Measurements from ENCODE around the gene AKAP13.

AKAP13 gene

DNA sequence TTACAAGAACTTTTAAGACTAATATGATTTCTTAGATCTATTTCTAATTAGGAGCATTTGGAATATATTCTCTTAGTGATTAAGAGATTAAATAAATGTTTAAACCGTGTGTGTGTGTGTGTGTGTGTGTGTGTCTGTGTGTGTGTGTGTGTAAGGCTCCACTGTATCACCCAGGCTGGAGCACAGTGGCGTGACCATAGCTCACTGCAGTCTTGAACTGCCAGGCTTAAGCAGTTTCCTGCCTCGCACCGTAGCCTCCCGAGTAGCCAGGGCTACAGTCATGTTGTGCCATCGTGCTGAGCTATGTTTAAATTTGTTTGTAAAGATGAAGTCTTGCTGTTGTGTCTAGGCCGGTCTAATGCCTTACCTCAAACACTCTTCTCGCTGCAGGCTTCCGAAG lies 305.0 kb downstream of the AKAP13 start:
- Mint-ChIP-seq H3K4me3 (no peak overlapping the region), H3K27me3 (no peaks in the 10 kb centered on the region), H3K36me3 (peaks cover 28% of the 10 kb centered on the region), H3K9me3 (no peaks in the 10 kb centered on the region), H3K4me1 (peaks cover 57% of the 10 kb centered on the region), H3K27ac (peak overlapping the region; percentile 88)
- peak; percentile 39 for ATAC-seq

DNA sequence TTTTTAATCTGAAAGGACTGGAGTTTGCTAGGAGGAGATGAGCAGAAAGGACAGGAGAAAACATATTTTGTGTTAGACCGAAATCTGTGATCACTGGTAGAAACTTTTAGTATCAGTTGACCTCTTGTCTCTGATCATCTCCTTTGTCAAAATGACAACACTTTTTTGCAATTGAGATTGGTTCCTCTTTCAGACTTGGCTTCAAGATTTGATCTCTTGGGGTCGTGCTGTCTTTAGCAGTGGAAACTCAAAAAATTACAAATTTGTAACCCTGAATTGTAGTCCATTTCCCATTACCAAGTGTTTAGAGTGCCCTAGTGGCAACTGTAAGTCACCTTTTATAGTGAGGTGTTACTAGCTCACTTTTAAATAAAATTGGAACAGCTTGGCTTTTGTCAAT lies 306.9 kb downstream of the AKAP13 start:
- Mint-ChIP-seq H3K9me3 (no peaks in the 10 kb centered on the region), H3K36me3 (peaks cover 35% of the 10 kb centered on the region), H3K4me3 (no peak overlapping the region), H3K27ac (peak overlapping the region; percentile 88), H3K27me3 (no peaks in the 10 kb centered on the region), H3K4me1 (peaks cover 71% of the 10 kb centered on the region)
- no peak for ATAC-seq

DNA sequence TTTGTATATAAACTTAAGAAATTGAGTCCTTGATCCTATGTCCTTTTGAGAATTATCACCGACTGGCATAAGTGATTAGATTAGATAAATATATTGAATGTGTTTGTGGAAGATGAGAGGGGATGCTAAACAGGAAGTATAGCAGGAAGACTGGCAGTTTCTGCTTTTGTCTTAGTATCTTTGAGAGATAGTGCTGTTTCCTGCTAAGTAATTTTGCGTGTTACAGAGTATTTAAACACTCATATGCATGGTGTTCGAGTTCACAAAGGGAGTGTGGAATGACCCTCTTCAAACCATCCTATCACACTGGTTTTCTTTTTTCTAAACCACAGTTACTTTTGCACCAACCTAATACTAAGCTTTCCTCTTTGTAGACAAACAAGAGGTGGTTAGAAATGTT lies 308.3 kb downstream of the AKAP13 start:
- Mint-ChIP-seq H3K9me3 (no peaks in the 10 kb centered on the region), H3K4me1 (peaks cover 77% of the 10 kb centered on the region), H3K4me3 (peak overlapping the region; percentile 97), H3K36me3 (peaks cover 37% of the 10 kb centered on the region), H3K27me3 (no peaks in the 10 kb centered on the region), H3K27ac (peak overlapping the region; percentile 97)
- no peak for ATAC-seq

DNA sequence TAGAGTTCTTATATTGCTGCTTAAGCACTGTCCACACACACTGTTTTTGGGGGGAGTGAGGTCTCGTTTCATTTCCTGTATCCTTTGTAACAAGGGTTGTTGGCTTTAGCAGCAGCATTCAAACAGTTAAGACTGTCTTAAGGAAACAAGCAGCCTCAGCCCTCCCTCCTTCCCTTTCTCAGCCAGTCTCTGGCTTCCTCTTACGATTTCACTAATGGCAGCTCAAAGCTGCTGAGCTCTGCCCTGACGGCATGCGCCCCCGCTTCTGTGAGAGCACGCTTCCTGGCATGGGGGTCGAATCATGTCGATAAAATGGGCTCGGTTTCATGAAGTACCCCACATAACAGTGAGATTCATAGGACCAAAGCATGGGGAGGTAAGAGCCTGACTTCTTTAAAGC lies 309.3 kb downstream of the AKAP13 start:
- peak overlapping the region; percentile 97 for H3K27ac Mint-ChIP-seq
- H3K9me3 Mint-ChIP-seq = no peaks in the 10 kb centered on the region
- peak overlapping the region; percentile 97 for H3K4me3 Mint-ChIP-seq
- peaks cover 78% of the 10 kb centered on the region for H3K4me1 Mint-ChIP-seq
- H3K27me3 Mint-ChIP-seq = no peaks in the 10 kb centered on the region
- ATAC-seq = peak; percentile 76
- H3K36me3 Mint-ChIP-seq = peaks cover 37% of the 10 kb centered on the region

DNA sequence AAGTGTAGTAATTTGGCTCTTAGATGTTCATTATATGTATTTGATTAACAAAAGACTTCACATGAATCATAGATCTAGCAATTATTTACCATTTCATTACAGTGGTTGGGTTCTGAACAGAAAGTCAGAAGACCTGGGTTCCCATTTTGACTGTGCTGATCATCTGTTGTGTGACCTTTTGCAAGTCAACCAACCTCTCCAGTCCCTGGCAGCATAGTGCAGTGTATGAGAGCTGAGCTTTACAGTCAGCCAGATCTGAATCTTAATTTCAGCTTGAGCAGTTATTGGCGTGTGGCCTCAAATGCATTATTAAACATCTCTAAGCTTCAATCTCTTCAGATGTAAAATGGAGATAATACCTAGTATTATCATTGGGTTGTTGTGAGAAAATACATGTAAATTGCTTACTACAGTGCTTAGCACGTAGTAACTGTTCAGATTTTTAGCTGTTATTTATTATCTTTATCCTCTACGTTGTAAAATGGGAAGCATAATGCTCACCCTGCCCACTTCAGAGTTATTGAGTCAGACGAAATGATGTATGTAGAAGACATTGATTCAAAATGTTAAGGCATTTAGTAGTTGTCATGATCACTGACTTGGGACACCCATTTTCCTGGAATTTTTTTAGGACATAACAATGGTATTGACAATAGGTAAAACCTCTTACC lies 310.3 kb downstream of the AKAP13 start:
- Mint-ChIP-seq H3K27ac (peak overlapping the region; percentile 97), H3K27me3 (no peaks in the 10 kb centered on the region), H3K4me3 (peak overlapping the region; percentile 97), H3K36me3 (peaks cover 43% of the 10 kb centered on the region), H3K9me3 (no peaks in the 10 kb centered on the region), H3K4me1 (peaks cover 76% of the 10 kb centered on the region)
- peak; percentile 83 for ATAC-seq

DNA sequence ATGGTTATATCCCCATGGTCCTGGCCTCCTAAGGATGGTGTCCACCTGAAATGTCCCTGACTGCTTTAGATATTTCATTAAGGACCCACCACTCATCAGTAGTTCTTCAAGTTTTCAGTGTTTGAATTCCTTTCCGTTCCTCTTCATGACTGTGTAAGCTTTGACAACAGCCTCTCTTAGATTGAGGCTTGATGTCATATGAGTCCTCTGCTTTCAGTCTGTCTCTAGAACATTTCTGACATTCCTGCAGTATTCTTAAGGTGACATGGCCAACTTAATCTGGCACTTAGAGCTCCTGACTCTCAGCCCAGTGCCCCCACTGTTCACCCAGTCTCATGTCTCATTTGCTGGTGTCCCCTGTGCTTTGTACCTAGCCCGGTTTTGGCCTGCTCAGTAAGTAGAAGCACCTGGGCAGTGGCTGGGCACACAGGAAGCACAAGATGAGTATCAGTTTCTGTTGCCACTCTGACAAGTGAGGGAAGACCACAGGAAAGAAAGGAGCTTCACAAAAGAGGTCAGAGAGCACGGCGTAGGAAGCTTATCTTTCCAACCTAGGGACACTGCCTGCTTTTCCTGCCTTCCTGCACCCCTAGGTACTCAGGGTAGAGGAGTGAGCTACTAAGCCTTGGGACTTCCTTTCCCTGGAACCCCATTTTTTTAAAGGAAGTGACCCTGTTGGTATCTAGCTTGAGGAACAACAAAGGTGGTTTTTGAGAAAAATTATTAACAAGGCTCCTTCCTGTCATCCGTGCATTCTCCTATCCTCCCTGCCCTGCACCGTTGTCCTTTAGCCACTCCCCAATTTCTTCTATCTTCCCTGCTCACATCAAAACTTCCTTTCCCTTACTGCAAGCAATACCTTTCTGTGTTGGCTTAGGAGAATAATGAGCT lies 311.2 kb downstream of the AKAP13 start:
- ATAC-seq = peak; percentile 68
- no peaks in the 10 kb centered on the region for H3K9me3 Mint-ChIP-seq
- peak overlapping the region; percentile 97 for H3K4me3 Mint-ChIP-seq
- peaks cover 42% of the 10 kb centered on the region for H3K36me3 Mint-ChIP-seq
- H3K27me3 Mint-ChIP-seq = no peaks in the 10 kb centered on the region
- peaks cover 67% of the 10 kb centered on the region for H3K4me1 Mint-ChIP-seq
- peak overlapping the region; percentile 97 for H3K27ac Mint-ChIP-seq

DNA sequence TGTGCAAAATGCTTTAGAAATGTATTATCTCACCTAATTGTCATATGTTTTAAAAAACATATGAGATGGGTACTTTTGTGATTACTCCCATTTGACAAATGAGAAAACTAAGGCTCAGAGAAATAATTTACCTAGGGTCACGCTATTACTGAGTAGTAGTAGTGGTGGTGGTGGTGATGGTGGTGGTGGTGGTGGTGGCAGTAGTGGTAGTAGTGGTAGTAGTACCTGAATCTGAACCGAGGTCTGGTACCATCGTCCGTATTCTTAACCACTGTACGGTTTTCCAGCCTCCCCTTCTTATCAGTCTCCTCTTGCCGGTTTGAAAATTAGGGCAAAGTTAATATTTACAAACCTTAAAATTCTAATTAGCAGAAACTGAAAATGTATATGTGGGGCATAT lies 311.9 kb downstream of the AKAP13 start:
- Mint-ChIP-seq H3K27ac (peak overlapping the region; percentile 97), H3K9me3 (no peaks in the 10 kb centered on the region), H3K4me1 (peaks cover 66% of the 10 kb centered on the region), H3K4me3 (peak overlapping the region; percentile 97), H3K36me3 (peaks cover 48% of the 10 kb centered on the region), H3K27me3 (no peaks in the 10 kb centered on the region)
- ATAC-seq = no peak

DNA sequence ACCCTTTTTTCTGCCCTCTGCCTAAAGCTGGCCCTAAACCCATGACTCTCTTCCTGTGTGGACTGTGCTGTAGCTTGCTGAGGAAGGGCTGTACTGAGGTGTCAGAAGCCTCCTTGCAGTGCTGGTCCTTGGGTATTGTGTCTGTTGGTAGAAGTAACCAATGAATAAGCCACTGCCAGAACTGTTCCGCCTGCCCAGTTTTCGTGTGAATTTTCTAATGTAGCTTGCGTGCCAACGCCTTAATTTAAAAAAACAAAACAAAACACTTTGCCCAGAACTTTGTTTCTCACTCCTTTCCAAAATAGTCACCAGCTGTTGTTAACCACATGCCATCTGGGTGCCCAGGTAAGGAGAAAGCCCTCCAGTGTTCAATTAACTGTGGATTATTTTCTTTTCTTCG lies 312.5 kb downstream of the AKAP13 start:
- H3K27me3 Mint-ChIP-seq = no peaks in the 10 kb centered on the region
- peaks cover 64% of the 10 kb centered on the region for H3K4me1 Mint-ChIP-seq
- H3K27ac Mint-ChIP-seq = peak overlapping the region; percentile 97
- H3K4me3 Mint-ChIP-seq = peak overlapping the region; percentile 97
- peaks cover 53% of the 10 kb centered on the region for H3K36me3 Mint-ChIP-seq
- no peaks in the 10 kb centered on the region for H3K9me3 Mint-ChIP-seq
- peak; percentile 86 for ATAC-seq

DNA sequence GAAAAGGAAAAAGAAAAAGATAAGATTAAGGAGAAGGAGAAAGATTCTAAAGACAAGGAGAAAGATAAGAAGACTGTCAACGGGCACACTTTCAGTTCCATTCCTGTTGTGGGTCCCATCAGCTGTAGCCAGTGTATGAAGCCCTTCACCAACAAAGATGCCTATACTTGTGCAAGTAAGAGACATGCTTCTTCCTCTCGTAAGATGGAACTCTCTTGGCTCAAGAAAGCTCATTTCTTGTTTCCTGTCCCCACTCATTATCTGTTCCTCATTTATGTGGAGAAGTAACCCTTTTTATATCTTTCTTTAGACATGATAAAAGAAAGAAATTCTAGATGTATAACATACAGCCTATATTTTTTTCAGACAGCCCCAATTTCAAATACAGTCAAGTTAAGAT lies 312.9 kb downstream of the AKAP13 start:
- ATAC-seq = peak; percentile 54
- peaks cover 61% of the 10 kb centered on the region for H3K4me1 Mint-ChIP-seq
- no peaks in the 10 kb centered on the region for H3K9me3 Mint-ChIP-seq
- peak overlapping the region; percentile 97 for H3K27ac Mint-ChIP-seq
- peak overlapping the region; percentile 97 for H3K4me3 Mint-ChIP-seq
- peaks cover 56% of the 10 kb centered on the region for H3K36me3 Mint-ChIP-seq
- no peaks in the 10 kb centered on the region for H3K27me3 Mint-ChIP-seq

DNA sequence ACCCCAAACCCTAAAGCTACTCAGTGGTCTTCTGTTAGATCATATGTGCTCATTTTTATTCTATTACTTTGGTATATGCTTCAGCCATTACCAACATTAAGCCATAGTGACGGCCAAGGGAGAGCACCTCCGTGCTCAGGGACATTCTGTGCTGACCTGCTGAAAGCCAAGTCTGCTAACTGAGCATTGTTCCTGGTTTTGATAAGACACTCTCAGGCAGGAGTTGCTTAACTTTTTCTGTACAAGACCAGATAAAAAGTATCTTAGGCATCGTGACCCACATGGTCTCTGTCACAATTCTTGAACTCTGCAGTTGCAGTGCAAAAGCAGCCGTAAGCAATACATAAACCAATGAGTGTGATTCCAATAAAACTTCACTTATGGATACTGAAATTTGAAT lies 313.7 kb downstream of the AKAP13 start:
- no peak for ATAC-seq
- Mint-ChIP-seq H3K9me3 (no peaks in the 10 kb centered on the region), H3K27ac (peak overlapping the region; percentile 97), H3K27me3 (no peaks in the 10 kb centered on the region), H3K36me3 (peaks cover 60% of the 10 kb centered on the region), H3K4me3 (peak overlapping the region; percentile 97), H3K4me1 (peaks cover 54% of the 10 kb centered on the region)

DNA sequence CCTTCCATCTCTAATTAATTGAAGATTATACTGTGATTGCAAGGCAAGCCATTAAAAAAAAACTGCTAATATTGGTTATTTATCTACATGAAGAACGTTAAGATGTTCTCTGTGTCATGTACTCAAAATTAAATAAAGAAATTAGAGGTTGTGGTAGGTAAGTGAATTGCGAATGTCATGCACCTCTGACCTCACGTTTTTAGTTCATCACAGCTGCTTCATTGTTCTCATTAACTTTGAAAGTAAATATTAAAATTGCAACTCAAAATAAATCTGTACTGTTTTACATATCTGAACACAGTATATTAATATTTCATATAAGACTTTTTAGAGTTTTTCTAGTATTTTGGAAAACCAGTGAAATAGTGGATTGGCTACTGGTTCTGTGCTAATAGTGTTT lies 320.4 kb downstream of the AKAP13 start:
- no peak for ATAC-seq
- Mint-ChIP-seq H3K27ac (peak overlapping the region; percentile 99), H3K4me3 (peak overlapping the region; percentile 46), H3K9me3 (no peaks in the 10 kb centered on the region), H3K4me1 (peaks cover 71% of the 10 kb centered on the region), H3K27me3 (no peaks in the 10 kb centered on the region), H3K36me3 (peaks cover 51% of the 10 kb centered on the region)

DNA sequence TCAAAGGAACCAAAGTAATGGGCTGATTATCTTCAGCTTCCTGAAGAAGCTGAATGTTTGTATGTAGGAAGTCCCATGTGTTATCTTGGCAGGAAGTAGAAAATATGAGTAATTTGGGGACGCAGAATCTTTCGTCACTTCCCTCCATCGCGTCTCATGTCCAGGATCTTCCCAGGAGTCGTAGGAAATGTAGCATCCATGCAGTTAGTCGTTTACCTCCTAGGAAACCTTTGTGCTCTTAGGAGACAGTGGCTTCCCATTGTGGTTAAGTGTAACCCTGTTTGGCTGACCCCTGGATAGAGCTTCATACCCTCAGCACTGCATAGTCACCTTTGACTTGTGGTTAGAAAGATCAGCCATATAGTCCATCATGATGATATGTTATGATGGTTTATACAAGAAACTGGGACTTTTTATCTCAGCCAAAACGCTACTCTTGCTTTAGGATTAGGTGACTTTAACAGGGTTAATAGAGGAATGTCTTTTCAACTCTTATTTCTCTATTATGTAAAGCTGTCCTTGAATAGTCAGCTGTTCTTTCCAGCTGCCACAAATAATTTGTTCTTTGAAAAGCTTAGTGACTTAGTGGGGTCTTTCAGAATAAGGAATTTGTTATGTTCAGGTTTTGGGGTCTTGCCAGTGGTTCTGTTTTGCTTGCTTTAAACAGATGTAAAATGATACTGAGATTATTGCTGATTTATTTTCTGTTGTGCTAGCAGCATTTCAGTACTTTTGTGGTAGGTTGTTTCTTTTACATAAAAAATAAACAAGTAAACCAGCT lies 322.1 kb downstream of the AKAP13 start:
- Mint-ChIP-seq H3K36me3 (peaks cover 42% of the 10 kb centered on the region), H3K9me3 (no peaks in the 10 kb centered on the region), H3K27me3 (no peaks in the 10 kb centered on the region), H3K4me3 (peak overlapping the region; percentile 58), H3K4me1 (peaks cover 80% of the 10 kb centered on the region), H3K27ac (peak overlapping the region; percentile 99)
- ATAC-seq = no peak

DNA sequence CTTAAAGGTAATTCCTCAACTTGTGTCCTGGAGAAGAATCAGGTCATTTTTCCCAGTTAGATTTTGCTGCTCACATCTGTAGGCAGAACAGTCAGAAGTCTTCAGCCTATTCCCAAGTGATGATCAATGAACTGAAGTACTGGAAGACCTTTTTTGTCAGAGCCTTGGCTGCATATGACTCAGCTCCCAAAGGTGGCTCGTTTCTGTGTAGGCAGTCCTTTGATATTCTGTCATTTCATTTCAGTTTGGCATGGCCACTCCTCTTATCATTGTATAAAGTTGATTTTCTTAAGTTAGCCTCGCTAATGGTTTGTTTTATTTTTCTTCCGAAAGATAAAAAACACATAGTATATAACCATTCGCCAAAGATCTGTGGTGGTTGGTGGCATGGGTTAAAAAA lies 323.7 kb downstream of the AKAP13 start:
- peak; percentile 42 for ATAC-seq

DNA sequence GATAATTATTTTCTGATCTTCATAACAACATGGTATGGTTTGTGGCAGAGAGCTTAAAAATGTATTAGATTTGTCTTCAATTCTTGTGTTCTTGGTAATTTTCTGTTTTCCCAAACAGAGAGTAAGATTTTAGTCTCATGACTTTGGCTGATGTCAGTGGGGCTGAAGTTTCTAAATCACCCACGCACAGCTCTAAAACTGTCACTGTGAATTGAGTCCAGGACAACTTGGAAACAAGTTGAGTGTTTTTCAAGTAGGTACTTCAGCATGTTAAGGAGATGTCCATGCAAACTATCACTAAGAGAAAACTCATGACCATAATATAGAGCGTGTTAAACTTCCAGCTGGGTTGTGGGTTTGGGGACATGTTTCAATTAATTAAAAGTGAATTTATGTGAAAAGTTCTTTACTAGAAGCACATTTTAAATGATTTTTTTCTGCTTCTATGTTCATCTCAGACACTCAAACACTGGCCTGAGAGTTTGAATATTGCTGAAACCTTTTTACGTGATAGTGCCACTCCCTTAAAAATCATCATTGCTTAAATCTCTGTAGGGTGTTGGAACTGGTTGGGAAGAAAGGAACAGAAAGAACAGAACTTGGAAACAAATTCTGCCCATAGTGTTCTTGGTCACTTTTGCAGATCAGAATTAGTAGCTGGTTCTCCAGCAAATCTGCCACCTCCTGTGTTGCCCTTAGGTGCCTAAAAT lies 324.5 kb downstream of the AKAP13 start:
- no peak for ATAC-seq
- Mint-ChIP-seq H3K9me3 (no peaks in the 10 kb centered on the region), H3K36me3 (peaks cover 42% of the 10 kb centered on the region), H3K4me3 (peak overlapping the region; percentile 62), H3K27me3 (no peaks in the 10 kb centered on the region), H3K27ac (peak overlapping the region; percentile 99), H3K4me1 (peaks cover 85% of the 10 kb centered on the region)

More for the DNA sequence above, 323.7 kb downstream of the AKAP13 start:
- Mint-ChIP-seq H3K27ac (peak overlapping the region; percentile 99), H3K36me3 (peaks cover 42% of the 10 kb centered on the region), H3K4me1 (peaks cover 91% of the 10 kb centered on the region), H3K27me3 (no peaks in the 10 kb centered on the region), H3K4me3 (peak overlapping the region; percentile 62), H3K9me3 (no peaks in the 10 kb centered on the region)

Measured in stimulated activated memory B cell treated with anti-CD40 and anti-IgM and Interleukin-4, amounts not matched to agents 10 μg/mL and 1 μg/mL and 100 μg/mL, for 72 hours (primary cell).